ENCODE measurements around the gene NRN1L.
A peak's percentile ranks its signal among the peaks of the same experiment; 100 is the strongest.

NRN1L gene

DNA sequence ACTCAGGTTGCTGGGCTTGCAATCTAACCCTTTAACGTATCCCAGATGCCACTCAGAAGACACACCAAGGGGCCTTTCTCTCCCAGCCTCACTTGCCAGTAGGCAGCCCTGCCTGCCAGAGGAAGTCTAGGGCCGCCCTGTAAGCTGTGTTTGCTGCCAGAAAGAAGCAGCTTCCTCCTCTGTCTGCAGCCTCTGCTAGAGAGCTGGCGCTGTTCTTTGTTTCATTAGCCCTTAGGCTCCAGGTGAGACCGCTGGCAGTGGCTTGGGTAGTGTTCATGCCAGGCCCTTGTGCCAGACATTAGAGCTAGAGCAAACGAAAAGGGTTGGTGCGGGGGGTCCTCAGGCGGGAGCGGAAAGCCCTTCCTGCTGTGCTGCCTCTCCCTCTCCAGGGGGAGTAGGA, 38.1 kb downstream of the NRN1L start:
- DNase-seq, result no peak

DNA sequence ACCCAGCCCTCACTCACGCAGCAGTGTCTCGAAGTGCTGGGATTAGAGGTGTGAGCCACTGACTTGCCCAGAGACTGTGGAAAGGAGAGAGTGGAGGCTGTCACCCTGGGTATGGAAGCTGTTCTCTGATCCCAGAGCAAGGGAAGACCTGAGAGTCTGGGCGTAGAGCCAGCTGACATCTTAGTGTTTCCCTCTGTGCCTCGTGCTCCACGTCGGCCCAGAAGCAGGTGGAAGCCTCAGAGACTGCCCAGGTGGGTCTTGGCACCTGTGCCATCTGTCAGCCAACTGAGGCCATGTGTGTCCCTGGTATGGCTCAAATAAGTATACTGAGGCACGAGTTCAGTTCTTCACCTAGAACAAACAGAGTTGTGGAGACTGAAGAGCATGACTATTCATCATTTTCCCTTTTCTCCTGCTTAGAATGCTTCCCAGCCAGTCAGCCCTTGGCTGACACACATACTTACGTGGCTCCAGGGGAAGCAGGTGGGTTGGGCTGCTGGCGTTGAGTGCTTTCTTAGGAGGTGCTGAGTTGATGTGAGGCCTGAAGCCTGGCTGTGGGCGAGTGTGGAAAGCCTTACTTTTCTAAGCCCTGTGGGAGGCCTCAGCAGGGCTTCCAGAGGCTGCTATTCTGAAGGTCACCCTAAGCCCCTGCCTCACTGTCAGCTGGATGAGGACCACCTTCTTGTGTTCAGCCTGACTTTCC, 38.9 kb downstream of the NRN1L start:
- no peak for DNase-seq

DNA sequence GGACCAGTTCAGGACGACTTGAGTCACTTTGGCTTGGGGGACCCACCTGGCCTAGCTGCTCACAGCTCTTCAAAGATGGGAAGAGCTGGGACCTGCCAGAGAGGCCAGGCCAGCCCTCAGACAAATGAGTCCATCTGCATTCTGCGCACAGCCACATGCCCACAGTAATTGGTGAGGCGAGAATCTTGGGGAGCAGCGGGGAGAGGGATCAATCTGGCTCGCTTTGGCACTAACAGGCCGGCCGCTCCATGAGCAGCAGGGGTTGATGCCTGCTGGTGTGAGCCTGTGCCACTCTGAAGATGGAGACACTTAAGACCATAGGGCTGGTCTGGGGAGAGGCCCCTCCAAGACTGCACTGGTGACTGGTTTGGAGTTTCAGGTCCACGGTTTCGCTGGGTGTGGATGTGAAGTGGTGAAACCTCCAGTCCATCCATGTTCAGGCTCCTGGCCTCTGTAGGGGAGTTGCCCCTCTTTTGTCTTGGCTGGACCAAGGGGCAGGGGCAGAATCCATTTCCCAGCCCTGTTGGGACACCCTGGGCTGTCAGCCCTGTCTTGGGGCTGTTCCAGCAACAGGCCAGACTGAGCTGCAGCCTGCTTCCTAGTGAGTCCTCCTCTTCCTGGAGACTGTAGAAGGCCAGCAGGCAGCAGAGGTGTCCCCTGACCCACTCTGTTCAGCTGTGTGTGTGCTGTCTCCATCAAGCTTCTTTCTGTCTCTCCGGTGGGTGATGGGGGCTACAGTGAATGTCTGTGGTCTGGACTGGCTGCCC, 39.6 kb downstream of the NRN1L start:
- DNase-seq, result no peak

DNA sequence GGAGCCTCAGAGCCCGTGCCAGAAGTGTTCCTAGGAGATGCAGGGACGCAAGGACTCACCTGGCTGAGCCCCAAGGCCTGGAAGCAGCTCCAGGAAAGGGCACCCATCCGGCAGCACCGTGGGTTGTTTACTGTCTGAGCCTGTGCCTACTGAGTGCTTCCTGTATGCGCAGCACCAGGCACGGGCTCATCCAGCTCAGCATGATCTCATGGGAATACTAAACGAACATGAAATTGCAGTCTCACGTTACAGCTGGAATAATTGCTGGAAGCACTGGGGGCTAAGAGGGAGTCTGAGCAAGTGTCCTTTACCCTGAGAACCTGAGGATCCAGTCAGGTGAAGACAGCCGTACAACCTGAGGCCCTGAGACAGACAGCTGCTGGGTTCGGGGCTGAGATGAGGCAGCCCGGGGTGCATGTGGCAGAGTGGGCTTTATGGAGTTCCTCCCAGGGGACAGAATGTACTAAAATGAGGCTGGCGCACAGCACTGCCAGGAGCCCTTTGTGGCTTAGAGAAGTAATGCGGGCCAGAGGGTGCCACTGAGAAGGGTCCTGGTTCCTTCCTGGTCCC, 41.6 kb downstream of the NRN1L start:
- peak; percentile 46 for DNase-seq

DNA sequence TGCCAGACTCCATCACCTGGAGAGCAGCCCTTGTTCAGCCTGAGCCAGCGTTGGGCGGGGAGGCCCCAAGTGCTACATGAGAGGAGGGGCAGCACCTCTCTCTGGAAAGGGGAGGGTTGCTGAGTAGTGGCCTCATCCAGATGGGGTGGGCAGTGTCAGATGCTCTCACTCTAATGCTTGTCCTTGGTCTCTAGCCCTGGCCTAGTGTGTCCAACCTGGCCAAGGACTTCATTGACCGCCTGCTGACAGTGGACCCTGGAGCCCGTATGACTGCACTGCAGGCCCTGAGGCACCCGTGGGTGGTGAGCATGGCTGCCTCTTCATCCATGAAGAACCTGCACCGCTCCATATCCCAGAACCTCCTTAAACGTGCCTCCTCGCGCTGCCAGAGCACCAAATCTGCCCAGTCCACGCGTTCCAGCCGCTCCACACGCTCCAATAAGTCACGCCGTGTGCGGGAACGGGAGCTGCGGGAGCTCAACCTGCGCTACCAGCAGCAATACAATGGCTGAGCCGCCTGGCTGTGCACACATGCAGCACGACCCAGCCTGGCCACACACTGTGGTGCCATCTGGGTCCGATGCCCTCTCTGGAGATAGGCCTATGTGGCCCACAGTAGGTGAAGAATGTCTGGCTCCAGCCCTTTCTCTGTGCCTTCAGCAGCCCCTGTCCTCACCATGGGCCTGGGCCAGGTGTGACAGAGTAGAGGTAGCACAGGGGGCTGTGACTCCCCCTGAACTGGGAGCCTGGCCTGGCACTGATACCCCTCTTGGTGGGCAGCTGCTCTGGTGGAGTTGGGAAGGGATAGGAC, 42.7 kb downstream of the NRN1L start:
- no peak for DNase-seq

DNA sequence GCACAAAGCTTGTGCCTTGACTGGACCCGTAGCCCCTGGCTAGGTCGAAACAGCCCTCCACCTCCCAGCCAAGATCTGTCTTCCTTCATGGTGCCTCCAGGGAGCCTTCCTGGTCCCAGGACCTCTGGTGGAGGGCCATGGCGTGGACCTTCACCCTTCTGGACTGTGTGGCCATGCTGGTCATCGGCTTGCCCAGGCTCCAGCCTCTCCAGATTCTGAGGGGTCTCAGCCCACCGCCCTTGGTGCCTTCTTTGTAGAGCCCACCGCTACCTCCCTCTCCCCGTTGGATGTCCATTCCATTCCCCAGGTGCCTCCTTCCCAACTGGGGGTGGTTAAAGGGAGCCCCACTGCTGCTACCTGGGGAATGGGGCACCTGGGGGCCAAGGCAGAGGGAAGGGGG, 43.5 kb downstream of the NRN1L start:
- no peak for DNase-seq

DNA sequence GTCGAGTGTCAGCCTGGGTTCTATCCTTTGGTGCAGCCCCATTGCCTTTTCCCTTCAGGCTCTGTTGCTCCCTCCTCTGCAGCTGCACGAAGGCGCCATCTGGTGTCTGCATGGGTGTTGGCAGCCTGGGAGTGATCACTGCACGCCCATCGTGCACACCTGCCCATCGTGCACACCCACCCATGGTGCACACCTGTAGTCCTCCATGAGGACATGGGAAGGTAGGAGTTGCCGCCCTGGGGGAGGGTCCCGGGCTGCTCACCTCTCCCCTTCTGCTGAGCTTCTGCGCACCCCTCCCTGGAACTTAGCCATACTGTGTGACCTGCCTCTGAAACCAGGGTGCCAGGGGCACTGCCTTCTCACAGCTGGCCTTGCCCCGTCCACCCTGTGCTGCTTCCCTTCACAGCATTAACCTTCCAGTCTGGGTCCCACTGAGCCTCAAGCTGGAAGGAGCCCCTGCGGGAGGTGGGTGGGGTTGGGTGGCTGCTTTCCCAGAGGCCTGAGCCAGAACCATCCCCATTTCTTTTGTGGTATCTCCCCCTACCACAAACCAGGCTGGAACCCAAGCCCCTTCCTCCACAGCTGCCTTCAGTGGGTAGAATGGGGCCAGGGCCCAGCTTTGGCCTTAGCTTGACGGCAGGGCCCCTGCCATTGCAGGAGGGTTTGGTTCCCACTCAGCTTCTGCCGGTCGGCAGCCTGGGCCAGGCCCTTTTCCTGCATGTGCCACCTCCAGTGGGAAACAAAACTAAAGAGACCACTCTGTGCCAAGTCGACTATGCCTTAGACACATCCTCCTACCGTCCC, 44.1 kb downstream of the NRN1L start:
- no peak for DNase-seq

DNA sequence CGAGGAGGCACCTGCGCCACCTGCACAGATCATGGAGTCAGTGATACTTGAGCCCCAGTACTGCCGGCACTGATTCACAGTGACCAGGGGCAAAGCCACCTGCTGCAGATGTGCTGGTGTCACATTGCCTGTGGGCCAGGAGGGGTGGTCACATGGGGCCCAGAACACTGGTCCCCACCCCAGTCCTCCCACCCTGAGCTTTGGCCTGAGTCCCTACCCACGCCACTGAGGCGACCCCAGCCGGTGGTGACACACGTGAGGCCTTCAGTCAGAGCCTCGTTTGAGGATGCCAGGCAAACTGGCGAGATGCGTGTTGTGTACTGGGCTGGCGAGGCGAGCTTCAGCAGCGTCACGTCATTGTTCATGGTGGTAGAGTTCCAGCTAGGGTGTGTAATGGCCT, 45.5 kb downstream of the NRN1L start:
- DNase-seq, result no peak

DNA sequence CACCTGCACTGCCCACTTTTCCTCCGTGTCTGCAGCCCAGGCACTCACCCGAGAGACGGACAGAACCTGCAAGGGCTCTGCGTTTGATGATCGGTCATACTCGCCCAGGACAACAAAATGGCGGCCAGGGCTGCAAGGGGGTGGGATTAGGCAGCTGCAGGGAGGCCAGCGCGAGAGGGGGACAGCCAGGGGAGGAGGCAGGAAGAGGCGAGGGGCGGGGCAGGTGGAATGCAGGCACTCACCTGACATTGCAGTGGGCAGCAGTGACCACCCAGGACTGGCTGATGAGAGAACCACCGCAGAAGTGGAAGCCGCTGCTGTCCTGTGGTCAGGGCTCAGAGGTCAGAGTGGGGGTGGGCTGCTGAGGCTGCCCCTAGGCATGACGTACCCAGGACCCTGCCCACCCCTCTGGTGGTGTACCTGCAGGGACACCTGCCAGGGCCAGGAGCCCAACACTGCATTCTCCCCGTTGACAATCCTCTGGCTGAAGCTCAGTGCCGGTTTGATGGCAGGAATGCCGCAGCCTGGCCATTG, 46.1 kb downstream of the NRN1L start:
- DNase-seq, result no peak

DNA sequence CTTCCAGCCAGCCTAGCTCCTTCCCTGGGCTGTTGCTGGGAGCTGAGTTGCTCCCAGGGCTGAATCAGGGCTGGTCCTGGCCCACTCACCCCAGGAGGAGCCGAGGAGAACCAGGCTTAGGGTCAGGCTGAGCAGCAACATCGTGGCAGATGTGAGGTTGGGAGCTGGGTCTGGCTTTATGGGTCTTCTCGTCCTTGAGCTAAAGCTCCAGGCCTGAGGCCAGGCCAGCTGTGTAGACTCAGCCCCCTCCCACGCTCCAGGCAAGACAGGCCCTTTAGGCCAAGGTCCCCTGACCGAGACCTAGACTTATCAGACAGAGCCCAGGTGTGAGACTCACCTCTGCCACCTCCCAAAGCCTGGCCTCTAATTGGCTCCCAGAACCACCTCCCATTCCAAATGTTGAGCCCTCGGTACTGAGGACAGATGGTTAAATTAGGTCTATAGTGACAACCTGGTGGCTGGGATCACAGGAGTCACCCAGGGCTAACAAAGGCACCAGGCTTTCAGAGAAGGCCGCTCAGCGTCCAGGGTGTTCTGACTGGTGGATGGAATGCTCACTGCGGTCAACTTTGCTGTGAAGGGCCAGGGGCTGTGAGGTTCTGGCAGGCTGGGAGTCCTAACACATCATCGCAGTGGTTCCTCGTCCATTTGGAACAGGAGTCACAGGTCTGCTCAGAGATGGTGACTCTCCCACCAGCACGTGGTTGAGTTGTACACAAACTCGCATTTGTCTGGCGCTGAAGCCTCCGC, 47.2 kb downstream of the NRN1L start, which contains the start of gene CTRL:
TSS of gene CTRL (minus strand) at position 151 of the 750 bp plus-strand sequence. CDS start at position 141, 10 bp downstream.
- no peak for DNase-seq

DNA sequence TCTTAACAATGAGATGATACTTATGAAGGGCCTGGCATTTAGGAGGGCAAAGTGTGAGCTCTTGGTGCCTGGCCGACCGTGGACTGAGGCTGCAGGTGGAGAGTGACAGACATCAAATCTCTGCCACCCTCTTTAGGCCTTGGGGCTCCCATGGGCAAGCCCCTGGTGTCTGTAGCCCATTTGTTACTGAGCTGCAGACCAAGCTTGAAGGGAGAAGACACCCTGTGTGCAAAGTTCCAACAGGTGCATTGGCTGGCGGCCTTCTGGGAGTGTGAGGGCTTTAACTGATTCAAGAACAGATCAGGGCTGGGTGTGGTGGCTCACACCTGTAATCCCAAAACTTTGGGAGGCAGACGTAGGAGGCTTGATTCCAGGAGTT, 47.8 kb downstream of the NRN1L start:
- no peak for DNase-seq

DNA sequence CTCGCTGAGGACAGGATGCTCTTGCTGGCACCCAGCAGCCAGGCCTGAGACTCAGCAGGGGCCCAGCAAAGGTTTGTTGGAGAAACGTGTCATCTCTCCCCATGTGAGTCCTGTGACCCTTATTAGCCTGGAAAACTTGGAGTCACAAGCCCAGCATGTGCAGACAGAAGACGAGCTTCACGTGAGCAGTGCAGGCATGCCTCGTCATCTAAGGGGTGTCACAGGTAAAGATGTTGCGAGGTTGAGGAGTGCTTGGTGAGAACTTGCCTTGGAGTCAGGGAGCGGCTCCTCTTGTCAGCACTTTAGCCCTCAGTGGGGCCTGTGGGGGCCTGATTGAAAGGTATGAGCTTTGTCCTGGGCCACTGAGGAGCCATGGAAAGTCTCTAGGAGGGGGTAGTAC, 49.1 kb downstream of the NRN1L start:
- DNase-seq, result no peak

DNA sequence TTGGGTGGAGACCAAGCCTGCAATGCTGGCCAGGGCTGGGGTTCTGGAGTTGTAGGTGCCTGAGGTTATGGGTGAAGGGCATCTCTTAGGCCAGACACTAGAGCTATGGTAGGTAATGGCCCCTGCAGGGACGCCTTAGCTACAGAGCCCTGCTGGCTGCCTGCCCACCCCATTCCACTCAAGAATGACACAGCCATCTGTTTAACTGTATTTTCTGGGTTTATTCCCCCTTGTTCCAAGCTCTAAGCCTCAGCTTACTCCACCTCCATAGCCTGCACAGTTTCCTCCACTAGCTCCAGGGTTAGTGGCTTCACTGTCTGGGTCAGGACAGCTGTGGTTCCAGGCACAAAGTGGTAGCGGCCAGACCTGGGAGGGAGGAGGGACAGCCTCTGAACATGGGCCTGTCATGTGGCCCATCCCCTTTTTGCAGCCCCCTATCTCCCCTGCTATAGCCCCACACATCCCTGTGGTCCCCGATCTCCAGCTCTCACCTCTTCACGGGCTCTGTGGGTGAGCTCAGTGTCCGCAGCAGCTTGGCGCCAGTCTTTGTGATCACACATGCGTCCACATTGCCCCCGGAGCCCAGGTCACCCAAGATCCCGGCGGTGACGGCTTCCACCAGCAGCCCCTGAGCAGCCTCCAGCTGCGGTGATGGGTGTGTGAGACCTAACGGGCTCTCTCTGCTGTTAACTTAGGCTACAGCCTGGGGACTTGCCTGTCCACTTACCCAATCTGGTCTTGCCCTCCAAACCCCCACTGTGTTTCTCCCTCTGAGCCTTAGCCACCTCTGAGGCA, 49.8 kb downstream of the NRN1L start:
- no peak for DNase-seq

DNA sequence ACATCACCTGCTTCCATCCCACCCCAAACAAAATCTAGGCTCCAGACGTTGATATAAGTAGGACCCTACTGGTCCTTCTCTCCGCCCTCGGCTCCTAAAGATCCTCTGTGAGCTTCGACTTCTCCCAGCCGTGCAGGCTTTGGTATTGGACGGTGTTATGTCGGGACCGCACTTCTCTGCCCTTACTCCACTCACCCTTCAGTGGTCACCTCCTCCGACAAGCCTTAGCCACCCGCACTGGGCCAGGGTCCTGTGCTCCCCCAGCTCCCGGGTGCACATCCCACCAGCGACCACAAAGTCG, 50.4 kb downstream of the NRN1L start:
- DNase-seq, result no peak

DNA sequence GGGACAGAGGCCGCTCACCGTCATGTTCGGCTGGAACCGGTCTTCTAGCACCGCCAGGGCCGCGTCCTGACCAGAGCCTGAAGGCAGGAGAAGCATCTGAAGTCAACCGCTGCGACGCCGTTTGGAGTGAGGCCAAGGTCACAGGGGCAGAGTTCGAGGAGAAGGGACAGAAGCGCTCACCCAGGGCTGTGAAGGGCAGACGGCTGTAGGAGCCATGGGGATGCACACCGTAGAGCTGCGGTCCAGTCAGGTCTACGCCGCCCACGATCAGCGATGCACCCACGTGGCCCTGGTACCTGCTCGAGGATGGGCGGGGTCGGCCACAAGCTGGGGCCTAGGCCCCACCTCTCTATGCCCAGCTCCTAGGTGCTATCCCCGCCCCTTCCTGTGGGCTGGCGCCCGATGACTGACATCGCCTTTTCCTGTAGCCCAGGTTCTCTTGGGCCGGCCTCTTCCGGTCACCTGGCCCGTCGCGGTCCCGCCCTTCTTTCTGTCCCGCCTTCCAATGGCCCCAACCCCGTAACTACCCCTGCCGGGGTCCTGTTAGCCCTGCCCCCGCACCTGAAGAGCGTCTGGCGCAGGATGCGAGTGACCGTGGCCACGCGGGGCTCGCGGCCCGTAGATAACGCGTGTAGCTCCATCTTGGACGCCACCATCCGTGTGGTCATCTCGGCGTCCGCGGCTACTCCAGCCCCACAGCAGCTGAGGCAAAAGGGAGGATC, 50.9 kb downstream of the NRN1L start:
- DNase-seq, result peak; percentile 82
